ENCODE measurements around the gene ATG7.

- TF ChIP-seq, protein P1, sequence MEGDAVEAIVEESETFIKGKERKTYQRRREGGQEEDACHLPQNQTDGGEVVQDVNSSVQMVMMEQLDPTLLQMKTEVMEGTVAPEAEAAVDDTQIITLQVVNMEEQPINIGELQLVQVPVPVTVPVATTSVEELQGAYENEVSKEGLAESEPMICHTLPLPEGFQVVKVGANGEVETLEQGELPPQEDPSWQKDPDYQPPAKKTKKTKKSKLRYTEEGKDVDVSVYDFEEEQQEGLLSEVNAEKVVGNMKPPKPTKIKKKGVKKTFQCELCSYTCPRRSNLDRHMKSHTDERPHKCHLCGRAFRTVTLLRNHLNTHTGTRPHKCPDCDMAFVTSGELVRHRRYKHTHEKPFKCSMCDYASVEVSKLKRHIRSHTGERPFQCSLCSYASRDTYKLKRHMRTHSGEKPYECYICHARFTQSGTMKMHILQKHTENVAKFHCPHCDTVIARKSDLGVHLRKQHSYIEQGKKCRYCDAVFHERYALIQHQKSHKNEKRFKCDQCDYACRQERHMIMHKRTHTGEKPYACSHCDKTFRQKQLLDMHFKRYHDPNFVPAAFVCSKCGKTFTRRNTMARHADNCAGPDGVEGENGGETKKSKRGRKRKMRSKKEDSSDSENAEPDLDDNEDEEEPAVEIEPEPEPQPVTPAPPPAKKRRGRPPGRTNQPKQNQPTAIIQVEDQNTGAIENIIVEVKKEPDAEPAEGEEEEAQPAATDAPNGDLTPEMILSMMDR (IDR thresholded peaks at IDR 0.05) = no peak
- TF ChIP-seq POLR2A (IDR thresholded peaks at IDR 0.05) = no peak
These were observed 319.4 kb downstream of the ATG7 start for GRCh38 chr3:11591391-11592282.
